Measurements from ENCODE around the gene SPRR1A.

The SPRR1A gene

GRCh38 chr1:152962876-152963415, 20.9 kb upstream of the SPRR1A start:
- no peak overlapping the region for H3K4me3 ChIP-seq (ENCODE audit: control insufficient read depth in 1 of 7, extremely low read depth in 1 of 7, insufficient read depth in 4 of 7, low read depth in 2 of 7, low read length in 6 of 7)
- ChIA-PET CTCF (interaction anchor here (0.9 kb wide), 1 partner anchor 10 kb away, joined by 3 read pairs; no protein-coding TSS in a partner anchor), POLR2A (no interaction called here)
- H3K36me3 ChIP-seq (ENCODE audit: control insufficient read depth in 4 of 4, insufficient read depth in 4 of 4, low read length in 3 of 4): no peaks in the 10 kb centered on the region
- no peak overlapping the region for H3K27ac ChIP-seq (ENCODE audit: insufficient read depth in 1 of 2, low read depth in 1 of 2, low read length in 2 of 2, poor library complexity in 1 of 2, severe bottlenecking in 2 of 2)
- H3K9me3 ChIP-seq (ENCODE audit: control extremely low read depth in 1 of 5, control insufficient read depth in 4 of 5, insufficient read depth in 2 of 5, low read depth in 1 of 5, low read length in 4 of 5): no peaks in the 10 kb centered on the region
- peaks cover 0 to 15% (median 2%) of the 10 kb centered on the region in 5 experiments for H3K27me3 ChIP-seq (replicated peaks in 2 of 5; ENCODE audit: control insufficient read depth in 4 of 5, insufficient read depth in 5 of 5, low read length in 4 of 5)
- 94% methylated on average over 2 of the region's 2 CpGs for WGBS (ENCODE audit: insufficient coverage)
- H3K4me1 ChIP-seq (ENCODE audit: control extremely low read depth in 1 of 4, control insufficient read depth in 4 of 4, insufficient read depth in 4 of 4, low read length in 3 of 4): no peaks in the 10 kb centered on the region
- no peak for DNase-seq

GRCh38 chr1:152964536-152964935, 19.3 kb upstream of the SPRR1A start:
- Histone ChIP-seq H3K27me3 (replicated peaks in 2 of 5; ENCODE audit: control insufficient read depth in 4 of 5, insufficient read depth in 5 of 5, low read length in 4 of 5) (peaks cover 0 to 19% (median 2%) of the 10 kb centered on the region in 5 experiments), H3K4me1 (ENCODE audit: control extremely low read depth in 1 of 4, control insufficient read depth in 4 of 4, insufficient read depth in 4 of 4, low read length in 3 of 4) (no peaks in the 10 kb centered on the region), H3K27ac (ENCODE audit: insufficient read depth in 1 of 2, low read depth in 1 of 2, low read length in 2 of 2, poor library complexity in 1 of 2, severe bottlenecking in 2 of 2) (no peak overlapping the region), H3K9me3 (ENCODE audit: control extremely low read depth in 1 of 5, control insufficient read depth in 4 of 5, insufficient read depth in 2 of 5, low read depth in 1 of 5, low read length in 4 of 5) (no peaks in the 10 kb centered on the region), H3K36me3 (ENCODE audit: control insufficient read depth in 4 of 4, insufficient read depth in 4 of 4, low read length in 3 of 4) (no peaks in the 10 kb centered on the region), H3K4me3 (ENCODE audit: control insufficient read depth in 1 of 7, extremely low read depth in 1 of 7, insufficient read depth in 4 of 7, low read depth in 2 of 7, low read length in 6 of 7) (no peak overlapping the region)
- POLR2A ChIA-PET: no interaction called here
- DNase-seq: no peak
- CTCF ChIA-PET: no interaction called here
- 67% methylated on average over 1 of the region's 1 CpG for WGBS (ENCODE audit: insufficient coverage)

- no peak overlapping the region for H3K4me3 ChIP-seq (ENCODE audit: control insufficient read depth in 1 of 7, extremely low read depth in 1 of 7, insufficient read depth in 4 of 7, low read depth in 2 of 7, low read length in 6 of 7)
- ChIA-PET CTCF (no interaction called here), POLR2A (no interaction called here)
- no peaks in the 10 kb centered on the region for H3K9me3 ChIP-seq (ENCODE audit: control extremely low read depth in 1 of 5, control insufficient read depth in 4 of 5, insufficient read depth in 2 of 5, low read depth in 1 of 5, low read length in 4 of 5)
- no peak for DNase-seq
- no peaks in the 10 kb centered on the region for H3K4me1 ChIP-seq (ENCODE audit: control extremely low read depth in 1 of 4, control insufficient read depth in 4 of 4, insufficient read depth in 4 of 4, low read length in 3 of 4)
- 100% methylated on average over 2 of the region's 4 CpGs for WGBS (ENCODE audit: insufficient coverage)
- H3K27me3 ChIP-seq (replicated peaks in 2 of 5; ENCODE audit: control insufficient read depth in 4 of 5, insufficient read depth in 5 of 5, low read length in 4 of 5): peaks cover 0 to 16% (median 2%) of the 10 kb centered on the region in 5 experiments
- no peaks in the 10 kb centered on the region for H3K36me3 ChIP-seq (ENCODE audit: control insufficient read depth in 4 of 4, insufficient read depth in 4 of 4, low read length in 3 of 4)
- H3K27ac ChIP-seq (ENCODE audit: insufficient read depth in 1 of 2, low read depth in 1 of 2, low read length in 2 of 2, poor library complexity in 1 of 2, severe bottlenecking in 2 of 2): no peak overlapping the region
These were observed 18.0 kb upstream of the SPRR1A start for GRCh38 chr1:152965853-152966252.

- Histone ChIP-seq H3K36me3 (ENCODE audit: control insufficient read depth in 4 of 4, insufficient read depth in 4 of 4, low read length in 3 of 4) (no peaks in the 10 kb centered on the region), H3K9me3 (ENCODE audit: control extremely low read depth in 1 of 5, control insufficient read depth in 4 of 5, insufficient read depth in 2 of 5, low read depth in 1 of 5, low read length in 4 of 5) (no peaks in the 10 kb centered on the region), H3K27me3 (replicated peaks in 2 of 5; ENCODE audit: control insufficient read depth in 4 of 5, insufficient read depth in 5 of 5, low read length in 4 of 5) (peaks cover 0 to 16% (median 0%) of the 10 kb centered on the region in 5 experiments), H3K4me3 (ENCODE audit: control insufficient read depth in 1 of 7, extremely low read depth in 1 of 7, insufficient read depth in 4 of 7, low read depth in 2 of 7, low read length in 6 of 7) (no peak overlapping the region), H3K4me1 (ENCODE audit: control extremely low read depth in 1 of 4, control insufficient read depth in 4 of 4, insufficient read depth in 4 of 4, low read length in 3 of 4) (no peaks in the 10 kb centered on the region), H3K27ac (ENCODE audit: insufficient read depth in 1 of 2, low read depth in 1 of 2, low read length in 2 of 2, poor library complexity in 1 of 2, severe bottlenecking in 2 of 2) (no peak overlapping the region)
- DNase-seq: no peak
- POLR2A ChIA-PET: no interaction called here
- 94% methylated on average over 5 of the region's 7 CpGs for WGBS (ENCODE audit: insufficient coverage)
- CTCF ChIA-PET: no interaction called here
These were observed 16.7 kb upstream of the SPRR1A start for GRCh38 chr1:152967201-152967600.

GRCh38 chr1:152968248-152968647, 15.6 kb upstream of the SPRR1A start:
- peaks cover 0 to 16% (median 0%) of the 10 kb centered on the region in 5 experiments for H3K27me3 ChIP-seq (replicated peaks in 2 of 5; ENCODE audit: control insufficient read depth in 4 of 5, insufficient read depth in 5 of 5, low read length in 4 of 5)
- ChIA-PET CTCF (no interaction called here), POLR2A (no interaction called here)
- no peak overlapping the region for H3K27ac ChIP-seq (ENCODE audit: insufficient read depth in 1 of 2, low read depth in 1 of 2, low read length in 2 of 2, poor library complexity in 1 of 2, severe bottlenecking in 2 of 2)
- H3K36me3 ChIP-seq (ENCODE audit: control insufficient read depth in 4 of 4, insufficient read depth in 4 of 4, low read length in 3 of 4): no peaks in the 10 kb centered on the region
- no peaks in the 10 kb centered on the region for H3K4me1 ChIP-seq (ENCODE audit: control extremely low read depth in 1 of 4, control insufficient read depth in 4 of 4, insufficient read depth in 4 of 4, low read length in 3 of 4)
- DNase-seq: no peak
- 100% methylated on average over 1 of the region's 2 CpGs for WGBS (ENCODE audit: insufficient coverage)
- H3K4me3 ChIP-seq (ENCODE audit: control insufficient read depth in 1 of 7, extremely low read depth in 1 of 7, insufficient read depth in 4 of 7, low read depth in 2 of 7, low read length in 6 of 7): no peak overlapping the region
- H3K9me3 ChIP-seq (ENCODE audit: control extremely low read depth in 1 of 5, control insufficient read depth in 4 of 5, insufficient read depth in 2 of 5, low read depth in 1 of 5, low read length in 4 of 5): no peaks in the 10 kb centered on the region

- Histone ChIP-seq H3K4me1 (ENCODE audit: control extremely low read depth in 1 of 4, control insufficient read depth in 4 of 4, insufficient read depth in 4 of 4, low read length in 3 of 4) (no peaks in the 10 kb centered on the region), H3K4me3 (ENCODE audit: control insufficient read depth in 1 of 7, extremely low read depth in 1 of 7, insufficient read depth in 4 of 7, low read depth in 2 of 7, low read length in 6 of 7) (no peak overlapping the region), H3K9me3 (ENCODE audit: control extremely low read depth in 1 of 5, control insufficient read depth in 4 of 5, insufficient read depth in 2 of 5, low read depth in 1 of 5, low read length in 4 of 5) (no peaks in the 10 kb centered on the region), H3K36me3 (ENCODE audit: control insufficient read depth in 4 of 4, insufficient read depth in 4 of 4, low read length in 3 of 4) (no peaks in the 10 kb centered on the region), H3K27me3 (replicated peaks in 2 of 5; ENCODE audit: control insufficient read depth in 4 of 5, insufficient read depth in 5 of 5, low read length in 4 of 5) (peaks cover 0 to 16% (median 0%) of the 10 kb centered on the region in 5 experiments), H3K27ac (ENCODE audit: insufficient read depth in 1 of 2, low read depth in 1 of 2, low read length in 2 of 2, poor library complexity in 1 of 2, severe bottlenecking in 2 of 2) (no peak overlapping the region)
- POLR2A ChIA-PET: no interaction called here
- 100% methylated on average over 2 of the region's 2 CpGs for WGBS (ENCODE audit: insufficient coverage)
- DNase-seq: no peak
- CTCF ChIA-PET: interaction anchor here (0.5 kb wide), 1 partner anchor 18 kb away, joined by 3 read pairs; no protein-coding TSS in a partner anchor
These were observed 14.8 kb upstream of the SPRR1A start for GRCh38 chr1:152969036-152969435.

- no peak for DNase-seq
- ChIA-PET POLR2A (interaction anchor here (0.6 kb wide), 1 partner anchor 65 kb away, joined by 3 read pairs; no protein-coding TSS in a partner anchor), CTCF (no interaction called here)
- H3K36me3 ChIP-seq (ENCODE audit: control insufficient read depth in 4 of 4, insufficient read depth in 4 of 4, low read length in 3 of 4): no peaks in the 10 kb centered on the region
- H3K9me3 ChIP-seq (ENCODE audit: control extremely low read depth in 1 of 5, control insufficient read depth in 4 of 5, insufficient read depth in 2 of 5, low read depth in 1 of 5, low read length in 4 of 5): no peaks in the 10 kb centered on the region
- no peak within 1 kb of the TSS for H3K27ac ChIP-seq (ENCODE audit: insufficient read depth in 1 of 2, low read depth in 1 of 2, low read length in 2 of 2, poor library complexity in 1 of 2, severe bottlenecking in 2 of 2)
- WGBS (ENCODE audit: insufficient coverage): 92% methylated on average over 3 of the region's 6 CpGs
- H3K4me1 ChIP-seq (ENCODE audit: control extremely low read depth in 1 of 4, control insufficient read depth in 4 of 4, insufficient read depth in 4 of 4, low read length in 3 of 4): no peaks in the 10 kb centered on the region
- peaks cover 0 to 16% (median 0%) of the 10 kb centered on the region in 5 experiments for H3K27me3 ChIP-seq (replicated peaks in 2 of 5; ENCODE audit: control insufficient read depth in 4 of 5, insufficient read depth in 5 of 5, low read length in 4 of 5)
- H3K4me3 ChIP-seq (ENCODE audit: control insufficient read depth in 1 of 7, extremely low read depth in 1 of 7, insufficient read depth in 4 of 7, low read depth in 2 of 7, low read length in 6 of 7): no peak within 1 kb of the TSS
These were observed 13.4 kb upstream of the SPRR1A start, which contains the start of gene SPRR4 for GRCh38 chr1:152970495-152970894. SPRR4 (plus strand) TSS chr1:152970648; CDS start chr1:152971891, 1,243 bp downstream.
